HL-60 (cell line): ENCODE data around the gene TADA2A.

ENCODE experiments used
- DNase-seq, 2 experiments: peaks; one replicate each; pipeline ENCODE4 v3.0.0-alpha.2; 2010 to 2020; ENCODE audit warnings: low read depth in 1 of 2, low spot score in 1 of 2
- H3K27ac ChIP-seq: fragments of 250-450 bp; sonication (Bioruptor Pico); replicated peaks from 2 replicates; pipeline ENCODE4 v1.5.1; 2020; ENCODE audit warnings: mild to moderate bottlenecking, moderate library complexity
- H3K27me3 ChIP-seq: fragments of 250-450 bp; sonication (Bioruptor Pico); 2 replicates; pipeline ENCODE4 v1.5.1; 2021; ENCODE audit warnings: mild to moderate bottlenecking, moderate library complexity; ENCODE audit not compliant: insufficient read depth, poor library complexity, severe bottlenecking
- H3K4me3 ChIP-seq: replicated peaks from 2 replicates; pipeline ENCODE4 v1.5.1; 2011; ENCODE audit warnings: mild to moderate bottlenecking, control low read depth, low read length; ENCODE audit not compliant: insufficient read depth
- CTCF ChIP-seq: IDR thresholded peaks from one replicate; pipeline ENCODE4 v1.5.1; 2011; ENCODE audit warnings: low read length, control low read depth, inconsistent platforms; ENCODE audit not compliant: insufficient read depth
- GABPA ChIP-seq: IDR thresholded peaks from 2 replicates; pipeline ENCODE4 v1.6.1; 2012; ENCODE audit warnings: low read depth
- POLR2AphosphoS5 ChIP-seq: IDR thresholded peaks from 2 replicates; pipeline ENCODE4 v1.6.1; 2012; ENCODE audit warnings: low read depth
- REST ChIP-seq: IDR thresholded peaks from 2 replicates; pipeline ENCODE4 v1.6.1; 2012; ENCODE audit warnings: low read depth; ENCODE audit not compliant: insufficient replicate concordance
- SPI1 ChIP-seq: IDR thresholded peaks from 2 replicates; pipeline ENCODE4 v1.6.1; 2012; ENCODE audit warnings: low read depth, mild to moderate bottlenecking, borderline replicate concordance

Gene TADA2A

GRCh38 chr17:37494971-37495370, 88.3 kb downstream of the TADA2A start:
- no peak overlapping the region for H3K4me3 ChIP-seq
- no peak for DNase-seq
- no peak overlapping the region for H3K27ac ChIP-seq
- H3K27me3 ChIP-seq, result no peaks in the 10 kb centered on the region
- TF ChIP-seq REST, result no peak
- no peak for TF ChIP-seq POLR2AphosphoS5
- TF ChIP-seq GABPA, result no peak
- no peak for TF ChIP-seq CTCF
- no peak for TF ChIP-seq SPI1

GRCh38 chr17:37500378-37500777, 93.7 kb downstream of the TADA2A start:
- TF ChIP-seq SPI1 (no peak), CTCF (no peak), POLR2AphosphoS5 (no peak), GABPA (no peak), REST (no peak)
- Histone ChIP-seq H3K4me3 (no peak overlapping the region), H3K27me3 (no peaks in the 10 kb centered on the region), H3K27ac (no peak overlapping the region)
- no peak for DNase-seq

GRCh38 chr17:37502009-37502936, 95.6 kb downstream of the TADA2A start:
- TF ChIP-seq REST, result no peak
- TF ChIP-seq SPI1, result no peak
- TF ChIP-seq CTCF, result no peak
- no peak for TF ChIP-seq POLR2AphosphoS5
- no peak for TF ChIP-seq GABPA
- no peak overlapping the region for H3K4me3 ChIP-seq
- no peak overlapping the region for H3K27ac ChIP-seq
- no peak for DNase-seq
- no peaks in the 10 kb centered on the region for H3K27me3 ChIP-seq
